ENCODE results near the gene HERC5. TPM values are rescaled to one million over a fixed set of nuclear protein-coding genes. Genes with fewer than 3 reads are reported as not detected.

The HERC5 gene
- total RNA-seq, 1 experiment from 2014 or later = 0.63 TPM

GRCh38 chr4:88413801-88414200 is 43.1 kb upstream of the HERC5 start:
- ChIA-PET POLR2A (no interaction called here), CTCF (no interaction called here)
- intact Hi-C loops (cut with micrococcal nuclease) = no loop called here
- Mint-ChIP-seq H3K9me3 (ENCODE audit: unreplicated experiment) (no peaks in the 10 kb centered on the region), H3K4me1 (ENCODE audit: insufficient read depth, unreplicated experiment) (no peaks in the 10 kb centered on the region), H3K36me3 (ENCODE audit: insufficient read depth, unreplicated experiment) (no peaks in the 10 kb centered on the region), H3K27me3 (ENCODE audit: insufficient read depth, unreplicated experiment) (no peaks in the 10 kb centered on the region), H3K27ac (ENCODE audit: low read depth, unreplicated experiment) (no peak overlapping the region), H3K4me3 (ENCODE audit: unreplicated experiment) (no peak overlapping the region)
- TF ChIP-seq CTCF (IDR thresholded peaks at IDR 0.05; ENCODE audit: unreplicated experiment) = no peak
- BruUV-seq (replicated peaks) = no TSS peak
- DNase-seq (ENCODE audit: unreplicated experiment) = no peak

GRCh38 chr4:88414755-88415154 is 42.2 kb upstream of the HERC5 start:
- no peaks in the 10 kb centered on the region for H3K9me3 Mint-ChIP-seq (ENCODE audit: unreplicated experiment)
- H3K27me3 Mint-ChIP-seq (ENCODE audit: insufficient read depth, unreplicated experiment) = no peaks in the 10 kb centered on the region
- ChIA-PET POLR2A (no interaction called here), CTCF (no interaction called here)
- no peak overlapping the region for H3K27ac Mint-ChIP-seq (ENCODE audit: low read depth, unreplicated experiment)
- intact Hi-C loops (cut with micrococcal nuclease) = no loop called here
- DNase-seq (ENCODE audit: unreplicated experiment) = no peak
- H3K4me1 Mint-ChIP-seq (ENCODE audit: insufficient read depth, unreplicated experiment) = no peaks in the 10 kb centered on the region
- no TSS peak for BruUV-seq (replicated peaks)
- no peak for TF ChIP-seq CTCF (IDR thresholded peaks at IDR 0.05; ENCODE audit: unreplicated experiment)
- H3K36me3 Mint-ChIP-seq (ENCODE audit: insufficient read depth, unreplicated experiment) = no peaks in the 10 kb centered on the region
- no peak overlapping the region for H3K4me3 Mint-ChIP-seq (ENCODE audit: unreplicated experiment)

GRCh38 chr4:88415982-88416381 is 40.9 kb upstream of the HERC5 start:
- H3K4me3 Mint-ChIP-seq (ENCODE audit: unreplicated experiment) = no peak overlapping the region
- no peak for TF ChIP-seq CTCF (IDR thresholded peaks at IDR 0.05; ENCODE audit: unreplicated experiment)
- no peaks in the 10 kb centered on the region for H3K36me3 Mint-ChIP-seq (ENCODE audit: insufficient read depth, unreplicated experiment)
- no peak for DNase-seq (ENCODE audit: unreplicated experiment)
- no peaks in the 10 kb centered on the region for H3K4me1 Mint-ChIP-seq (ENCODE audit: insufficient read depth, unreplicated experiment)
- no peaks in the 10 kb centered on the region for H3K27me3 Mint-ChIP-seq (ENCODE audit: insufficient read depth, unreplicated experiment)
- no peaks in the 10 kb centered on the region for H3K9me3 Mint-ChIP-seq (ENCODE audit: unreplicated experiment)
- ChIA-PET CTCF (interaction anchor here (1.2 kb wide), 1 partner anchor 47 kb away, joined by 3 read pairs; no protein-coding TSS in a partner anchor), POLR2A (no interaction called here)
- BruUV-seq (replicated peaks) = no TSS peak
- no peak overlapping the region for H3K27ac Mint-ChIP-seq (ENCODE audit: low read depth, unreplicated experiment)
- intact Hi-C loops (cut with micrococcal nuclease) = no loop called here

- ChIA-PET CTCF (interaction anchor here (0.8 to 1.0 kb wide), 2 partner anchors 40 to 206 kb away, joined by 3 read pairs; partner anchors contain the start of gene HERC6), POLR2A (interaction anchor here (0.6 to 1.1 kb wide), 2 partner anchors 15 to 88 kb away, joined by 3 read pairs; no protein-coding TSS in a partner anchor)
- H3K36me3 Mint-ChIP-seq (ENCODE audit: insufficient read depth, unreplicated experiment) = no peaks in the 10 kb centered on the region
- no peak for TF ChIP-seq CTCF (IDR thresholded peaks at IDR 0.05; ENCODE audit: unreplicated experiment)
- H3K27ac Mint-ChIP-seq (ENCODE audit: low read depth, unreplicated experiment) = no peak overlapping the region
- intact Hi-C loops (cut with micrococcal nuclease) = no loop called here
- no peak overlapping the region for H3K4me3 Mint-ChIP-seq (ENCODE audit: unreplicated experiment)
- H3K27me3 Mint-ChIP-seq (ENCODE audit: insufficient read depth, unreplicated experiment) = no peaks in the 10 kb centered on the region
- no peak for DNase-seq (ENCODE audit: unreplicated experiment)
- no TSS peak for BruUV-seq (replicated peaks)
- no peaks in the 10 kb centered on the region for H3K9me3 Mint-ChIP-seq (ENCODE audit: unreplicated experiment)
- H3K4me1 Mint-ChIP-seq (ENCODE audit: insufficient read depth, unreplicated experiment) = no peaks in the 10 kb centered on the region
Observed at GRCh38 chr4:88418411-88418810, 38.5 kb upstream of the HERC5 start.

All from MCF 10A (cell line).